ENCODE results near the gene SERPIND1.

Gene SERPIND1

DNA sequence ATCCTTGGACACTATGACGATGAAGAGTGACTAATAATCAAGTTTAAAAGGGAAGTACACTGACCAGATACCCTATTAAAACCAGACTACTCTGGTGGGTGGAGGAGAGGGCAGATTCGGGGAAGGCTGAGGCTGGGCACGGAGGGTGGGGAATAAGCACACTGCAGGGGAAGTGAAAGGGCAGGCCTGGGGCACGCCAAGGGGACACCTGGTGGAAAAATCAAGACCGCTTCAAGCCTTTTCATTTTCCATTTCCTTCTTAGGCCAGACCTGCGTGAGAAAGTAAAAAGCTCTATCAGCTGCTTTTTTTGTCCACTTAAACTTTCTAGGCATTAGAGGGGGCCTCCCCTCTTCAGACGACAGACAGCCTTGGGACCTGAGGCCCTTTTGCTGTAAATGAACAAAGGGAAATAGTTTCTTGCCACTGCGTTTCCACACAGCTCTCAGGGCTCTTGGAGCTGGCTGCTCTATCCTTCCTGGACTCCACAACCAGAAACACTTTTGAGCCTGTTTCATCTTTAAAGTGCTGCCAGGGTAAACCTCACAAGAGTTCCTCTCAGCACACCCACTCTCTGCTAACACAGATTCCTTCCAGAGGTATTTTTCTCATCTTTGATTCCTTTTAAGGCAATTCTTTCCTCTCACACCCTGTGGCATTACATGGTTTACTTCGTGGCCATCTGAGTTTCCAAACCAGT lies 25.0 kb upstream of the SERPIND1 start:
- no peak overlapping the region for H3K4me3 ChIP-seq (ENCODE audit: extremely low read depth, insufficient read depth, low read length, poor library complexity, severe bottlenecking)
- H3K4me1 ChIP-seq (ENCODE audit: control insufficient read depth, insufficient read depth, low read length, poor library complexity, severe bottlenecking), result no peaks in the 10 kb centered on the region
- H3K9me3 ChIP-seq (ENCODE audit: control insufficient read depth, low read length), result no peaks in the 10 kb centered on the region
- no peak overlapping the region for H3K27ac ChIP-seq (ENCODE audit: low read depth, low read length, severe bottlenecking)
- H3K36me3 ChIP-seq (ENCODE audit: control insufficient read depth, insufficient read depth, low read length), result peaks cover 44% of the 10 kb centered on the region
- 88 to 93% methylated on average over 7 of the region's 9 CpGs for WGBS, 2 experiments (ENCODE audit: insufficient coverage in 2 of 2)

DNA sequence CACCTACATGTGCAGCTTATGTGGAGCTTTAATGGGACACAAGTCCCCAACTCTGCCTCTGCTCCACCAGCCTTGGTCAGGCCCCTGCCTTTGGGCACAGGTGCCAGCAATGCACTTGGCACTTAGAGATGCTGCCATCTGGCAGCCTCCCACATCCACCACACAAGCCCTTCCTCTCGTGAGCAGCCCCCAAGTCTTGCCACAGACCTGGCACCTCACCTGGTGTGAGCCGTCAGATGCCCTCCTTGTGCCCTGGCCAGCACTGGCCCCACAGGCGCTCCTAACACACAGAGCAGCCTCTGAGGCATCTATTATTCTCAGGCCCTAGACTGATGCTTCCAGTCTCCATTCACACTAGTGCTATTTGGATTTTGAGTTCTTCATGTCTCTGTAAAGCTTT lies 24.5 kb upstream of the SERPIND1 start:
- no peaks in the 10 kb centered on the region for H3K9me3 ChIP-seq (ENCODE audit: control insufficient read depth, low read length)
- peaks cover 38% of the 10 kb centered on the region for H3K36me3 ChIP-seq (ENCODE audit: control insufficient read depth, insufficient read depth, low read length)
- no peak overlapping the region for H3K27ac ChIP-seq (ENCODE audit: low read depth, low read length, severe bottlenecking)
- no peaks in the 10 kb centered on the region for H3K4me1 ChIP-seq (ENCODE audit: control insufficient read depth, insufficient read depth, low read length, poor library complexity, severe bottlenecking)
- H3K4me3 ChIP-seq (ENCODE audit: extremely low read depth, insufficient read depth, low read length, poor library complexity, severe bottlenecking), result no peak overlapping the region
- WGBS, 2 experiments (ENCODE audit: insufficient coverage in 2 of 2), result 96 to 97% methylated on average over 2 to 3 of the region's 3 CpGs

DNA sequence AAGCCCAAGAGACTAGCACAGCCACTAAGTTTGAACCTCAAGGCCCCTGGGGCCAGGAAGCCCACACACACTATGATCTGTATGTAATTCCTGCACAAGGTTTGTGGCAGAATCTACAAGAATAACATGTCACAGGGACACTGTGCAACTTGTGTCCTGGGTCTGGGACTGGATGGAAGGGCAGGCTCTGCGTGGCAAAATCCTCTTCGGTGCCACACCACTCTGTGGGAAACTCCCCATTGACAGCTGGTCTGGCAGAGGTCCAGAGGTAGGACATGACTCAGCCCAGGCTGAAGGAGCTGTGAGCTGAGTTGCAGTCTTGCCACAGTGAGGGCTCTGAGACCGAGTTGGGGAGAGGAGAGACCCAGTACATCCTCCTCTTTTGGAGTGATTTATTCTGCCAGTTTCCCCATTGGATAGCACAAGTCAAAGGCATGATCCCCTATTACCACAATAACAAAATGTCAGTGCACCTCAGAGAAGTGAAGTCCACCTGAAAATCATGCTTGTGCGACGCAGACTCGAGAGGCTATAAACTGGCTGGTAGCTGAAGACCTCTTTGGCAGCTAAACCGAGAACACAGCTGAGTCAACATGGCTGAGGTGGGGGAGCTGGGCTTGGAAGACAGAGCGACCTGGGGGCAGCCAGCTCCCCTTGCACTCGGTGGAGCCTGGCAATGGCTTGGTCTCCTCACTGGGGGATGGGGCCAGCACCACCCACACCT lies 23.3 kb upstream of the SERPIND1 start:
- WGBS, 2 experiments (ENCODE audit: insufficient coverage in 2 of 2), result 91 to 94% methylated on average over 8 to 9 of the region's 9 CpGs
- Histone ChIP-seq H3K4me1 (ENCODE audit: control insufficient read depth, insufficient read depth, low read length, poor library complexity, severe bottlenecking) (no peaks in the 10 kb centered on the region), H3K4me3 (ENCODE audit: extremely low read depth, insufficient read depth, low read length, poor library complexity, severe bottlenecking) (no peak overlapping the region), H3K27ac (ENCODE audit: low read depth, low read length, severe bottlenecking) (no peak overlapping the region), H3K9me3 (ENCODE audit: control insufficient read depth, low read length) (no peaks in the 10 kb centered on the region), H3K36me3 (ENCODE audit: control insufficient read depth, insufficient read depth, low read length) (peaks cover 28% of the 10 kb centered on the region)

DNA sequence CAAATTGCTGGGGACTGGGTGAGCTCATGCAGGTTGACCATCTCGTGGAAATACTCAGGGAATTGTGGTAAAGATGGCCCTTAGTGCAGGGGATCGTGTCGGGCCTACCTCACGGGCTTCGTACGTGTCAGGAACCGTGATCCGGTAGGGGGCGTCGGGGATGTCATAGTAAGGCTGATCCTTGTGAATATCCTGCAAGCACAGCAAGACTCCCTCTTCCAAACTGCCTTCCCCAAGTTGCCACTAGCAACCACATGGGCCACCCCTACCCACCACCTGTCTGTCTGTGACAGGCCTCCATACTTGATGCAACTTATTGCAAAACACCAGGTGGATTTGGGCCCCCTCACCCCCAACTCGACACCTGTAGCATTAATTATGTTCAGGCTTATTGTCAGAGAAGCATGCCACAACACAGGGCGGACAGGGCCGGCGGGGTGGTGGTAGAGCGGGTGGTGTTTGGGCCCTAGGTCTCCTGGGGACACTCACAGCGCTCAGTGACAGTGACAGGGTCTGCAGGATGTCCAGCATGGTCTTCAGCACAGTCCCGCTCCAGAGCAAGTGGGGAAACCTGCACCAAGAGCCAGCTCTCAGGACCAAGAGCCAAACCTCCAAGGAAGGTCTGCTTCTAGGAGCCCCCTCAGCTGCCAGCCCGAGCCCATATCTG lies 22.6 kb upstream of the SERPIND1 start:
- no peak overlapping the region for H3K27ac ChIP-seq (ENCODE audit: low read depth, low read length, severe bottlenecking)
- H3K9me3 ChIP-seq (ENCODE audit: control insufficient read depth, low read length), result no peaks in the 10 kb centered on the region
- H3K4me1 ChIP-seq (ENCODE audit: control insufficient read depth, insufficient read depth, low read length, poor library complexity, severe bottlenecking), result no peaks in the 10 kb centered on the region
- 76 to 87% methylated on average over 14 to 17 of the region's 18 CpGs for WGBS, 2 experiments (ENCODE audit: insufficient coverage in 2 of 2)
- H3K36me3 ChIP-seq (ENCODE audit: control insufficient read depth, insufficient read depth, low read length), result peaks cover 26% of the 10 kb centered on the region
- no peak overlapping the region for H3K4me3 ChIP-seq (ENCODE audit: extremely low read depth, insufficient read depth, low read length, poor library complexity, severe bottlenecking)

DNA sequence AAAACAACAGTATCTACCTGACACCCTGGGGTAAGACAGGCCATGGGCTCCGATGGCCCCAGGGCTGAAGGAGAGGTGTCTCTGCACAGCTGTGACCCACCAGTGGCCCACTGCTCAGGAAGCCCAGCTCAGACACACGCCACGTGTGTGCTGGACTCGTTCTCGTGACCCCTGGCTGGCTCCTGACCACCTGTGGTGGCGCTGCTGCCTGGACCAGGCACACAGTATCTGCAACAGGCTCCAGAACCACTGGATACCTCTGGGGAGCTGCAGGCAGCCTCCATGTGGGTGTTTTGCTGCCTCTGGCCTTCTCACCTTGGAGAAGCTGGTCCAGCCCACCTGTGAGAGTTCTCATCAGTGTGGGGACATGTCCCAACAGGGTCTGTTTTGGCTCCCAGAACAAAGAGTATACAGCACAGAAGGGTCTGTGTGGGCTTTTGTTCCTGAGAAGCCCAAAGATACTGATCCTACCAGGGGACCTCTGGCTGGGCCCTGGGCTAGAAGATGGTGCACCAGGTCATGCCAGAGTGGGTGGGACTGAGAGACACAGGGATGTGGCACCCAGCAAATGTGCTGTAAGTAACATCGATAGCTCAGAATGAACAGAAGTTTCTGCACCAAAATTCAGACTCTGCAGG lies 21.7 kb upstream of the SERPIND1 start:
- peaks cover 23% of the 10 kb centered on the region for H3K36me3 ChIP-seq (ENCODE audit: control insufficient read depth, insufficient read depth, low read length)
- no peaks in the 10 kb centered on the region for H3K4me1 ChIP-seq (ENCODE audit: control insufficient read depth, insufficient read depth, low read length, poor library complexity, severe bottlenecking)
- no peak overlapping the region for H3K27ac ChIP-seq (ENCODE audit: low read depth, low read length, severe bottlenecking)
- H3K4me3 ChIP-seq (ENCODE audit: extremely low read depth, insufficient read depth, low read length, poor library complexity, severe bottlenecking), result no peak overlapping the region
- H3K9me3 ChIP-seq (ENCODE audit: control insufficient read depth, low read length), result no peaks in the 10 kb centered on the region
- 90 to 96% methylated on average over 7 of the region's 7 CpGs for WGBS, 2 experiments (ENCODE audit: insufficient coverage in 2 of 2)

DNA sequence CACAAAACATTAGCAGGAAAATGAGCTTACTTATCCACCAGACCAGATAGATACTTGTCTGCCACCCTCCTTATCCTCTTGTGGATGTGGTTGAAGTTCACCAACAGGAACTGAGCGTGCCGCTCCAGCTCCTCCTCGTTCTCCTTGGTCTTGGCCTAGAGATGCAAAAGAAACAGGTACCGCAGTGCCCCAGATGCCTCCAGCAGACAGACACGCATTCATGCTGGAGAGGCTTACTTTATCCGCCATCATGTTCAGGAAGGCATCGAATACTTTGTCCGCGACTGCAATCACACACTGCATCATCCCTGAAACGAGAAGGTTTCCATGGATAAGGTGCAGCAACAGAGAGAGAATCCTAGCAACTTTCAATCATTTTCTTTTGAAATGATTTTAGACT lies 21.0 kb upstream of the SERPIND1 start:
- WGBS, 2 experiments (ENCODE audit: insufficient coverage in 2 of 2), result 89 to 96% methylated on average over 9 to 10 of the region's 10 CpGs
- no peaks in the 10 kb centered on the region for H3K4me1 ChIP-seq (ENCODE audit: control insufficient read depth, insufficient read depth, low read length, poor library complexity, severe bottlenecking)
- no peaks in the 10 kb centered on the region for H3K9me3 ChIP-seq (ENCODE audit: control insufficient read depth, low read length)
- H3K27ac ChIP-seq (ENCODE audit: low read depth, low read length, severe bottlenecking), result no peak overlapping the region
- no peak overlapping the region for H3K4me3 ChIP-seq (ENCODE audit: extremely low read depth, insufficient read depth, low read length, poor library complexity, severe bottlenecking)
- peaks cover 27% of the 10 kb centered on the region for H3K36me3 ChIP-seq (ENCODE audit: control insufficient read depth, insufficient read depth, low read length)

GRCh38 chr22:20756846-20757245 lies 17.1 kb upstream of the SERPIND1 start:
- Histone ChIP-seq H3K27ac (ENCODE audit: low read depth, low read length, severe bottlenecking) (no peak overlapping the region), H3K4me1 (ENCODE audit: control insufficient read depth, insufficient read depth, low read length, poor library complexity, severe bottlenecking) (peaks cover 12% of the 10 kb centered on the region), H3K36me3 (ENCODE audit: control insufficient read depth, insufficient read depth, low read length) (peaks cover 36% of the 10 kb centered on the region), H3K9me3 (ENCODE audit: control insufficient read depth, low read length) (no peaks in the 10 kb centered on the region), H3K4me3 (ENCODE audit: extremely low read depth, insufficient read depth, low read length, poor library complexity, severe bottlenecking) (no peak overlapping the region)
- 88% methylated on average over 1 of the region's 3 CpGs; no CpG with 5 or more reads in 1 of the 2 experiments for WGBS, 2 experiments (ENCODE audit: insufficient coverage in 2 of 2)

GRCh38 chr22:20758688-20759087 lies 15.2 kb upstream of the SERPIND1 start:
- H3K9me3 ChIP-seq (ENCODE audit: control insufficient read depth, low read length), result no peaks in the 10 kb centered on the region
- H3K4me1 ChIP-seq (ENCODE audit: control insufficient read depth, insufficient read depth, low read length, poor library complexity, severe bottlenecking), result peaks cover 13% of the 10 kb centered on the region
- 90 to 100% methylated on average over 1 to 2 of the region's 2 CpGs for WGBS, 2 experiments (ENCODE audit: insufficient coverage in 2 of 2)
- H3K4me3 ChIP-seq (ENCODE audit: extremely low read depth, insufficient read depth, low read length, poor library complexity, severe bottlenecking), result no peak overlapping the region
- no peak overlapping the region for H3K27ac ChIP-seq (ENCODE audit: low read depth, low read length, severe bottlenecking)
- peaks cover 33% of the 10 kb centered on the region for H3K36me3 ChIP-seq (ENCODE audit: control insufficient read depth, insufficient read depth, low read length)

GRCh38 chr22:20760084-20760483 lies 13.8 kb upstream of the SERPIND1 start:
- H3K9me3 ChIP-seq (ENCODE audit: control insufficient read depth, low read length), result no peaks in the 10 kb centered on the region
- 80 to 100% methylated on average over 1 of the region's 2 CpGs for WGBS, 2 experiments (ENCODE audit: insufficient coverage in 2 of 2)
- H3K36me3 ChIP-seq (ENCODE audit: control insufficient read depth, insufficient read depth, low read length), result peaks cover 47% of the 10 kb centered on the region
- peaks cover 13% of the 10 kb centered on the region for H3K4me1 ChIP-seq (ENCODE audit: control insufficient read depth, insufficient read depth, low read length, poor library complexity, severe bottlenecking)
- no peak overlapping the region for H3K4me3 ChIP-seq (ENCODE audit: extremely low read depth, insufficient read depth, low read length, poor library complexity, severe bottlenecking)
- no peak overlapping the region for H3K27ac ChIP-seq (ENCODE audit: low read depth, low read length, severe bottlenecking)

GRCh38 chr22:20761536-20761935 lies 12.4 kb upstream of the SERPIND1 start:
- no peaks in the 10 kb centered on the region for H3K9me3 ChIP-seq (ENCODE audit: control insufficient read depth, low read length)
- H3K4me3 ChIP-seq (ENCODE audit: extremely low read depth, insufficient read depth, low read length, poor library complexity, severe bottlenecking), result no peak overlapping the region
- no peak overlapping the region for H3K27ac ChIP-seq (ENCODE audit: low read depth, low read length, severe bottlenecking)
- WGBS, 2 experiments (ENCODE audit: insufficient coverage in 2 of 2), result 83% methylated on average over 2 of the region's 2 CpGs; no CpG with 5 or more reads in 1 of the 2 experiments
- peaks cover 54% of the 10 kb centered on the region for H3K36me3 ChIP-seq (ENCODE audit: control insufficient read depth, insufficient read depth, low read length)
- H3K4me1 ChIP-seq (ENCODE audit: control insufficient read depth, insufficient read depth, low read length, poor library complexity, severe bottlenecking), result peaks cover 13% of the 10 kb centered on the region

Data from mesodermal cell (in vitro differentiated cells).